ENCODE data around the gene RITA1. TPM values are rescaled to one million over a fixed set of nuclear protein-coding genes. Genes with fewer than 3 reads are reported as not detected.

RITA1 gene
- total RNA-seq, 4 donors from 2014 or later: 12.3 to 21.4 (median 16.2) TPM

DNA sequence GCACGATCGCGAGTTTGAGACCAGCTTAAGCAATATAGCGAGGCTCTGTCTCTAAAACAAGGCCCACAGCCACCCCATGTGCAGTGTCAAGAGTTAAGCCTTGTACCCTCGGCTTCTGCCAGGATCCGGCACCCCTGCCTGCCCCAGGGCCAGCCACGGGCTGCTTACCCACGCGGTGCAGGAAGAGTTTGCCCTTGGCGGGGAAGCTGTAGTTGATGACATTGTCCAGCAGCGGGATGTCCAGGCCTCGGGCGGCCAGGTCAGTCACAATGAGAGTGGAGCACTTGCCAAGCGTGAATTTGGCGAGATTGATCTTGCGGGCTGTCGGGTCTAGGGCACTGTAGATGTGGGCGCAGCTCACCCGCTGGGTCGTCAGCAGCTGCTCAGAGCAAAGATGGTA is 13.3 kb upstream of the RITA1 start:
- H3K4me3 ChIP-seq: no peak overlapping the region
- no peaks in the 10 kb centered on the region for H3K4me1 ChIP-seq
- TF ChIP-seq EP300 (IDR thresholded peaks at IDR 0.05) (no peak), POLR2AphosphoS5 (IDR thresholded peaks at IDR 0.05) (no peak), POLR2A (IDR thresholded peaks at IDR 0.05; ENCODE audit: low read depth) (no peak)
- TF ChIP-seq, protein P1, sequence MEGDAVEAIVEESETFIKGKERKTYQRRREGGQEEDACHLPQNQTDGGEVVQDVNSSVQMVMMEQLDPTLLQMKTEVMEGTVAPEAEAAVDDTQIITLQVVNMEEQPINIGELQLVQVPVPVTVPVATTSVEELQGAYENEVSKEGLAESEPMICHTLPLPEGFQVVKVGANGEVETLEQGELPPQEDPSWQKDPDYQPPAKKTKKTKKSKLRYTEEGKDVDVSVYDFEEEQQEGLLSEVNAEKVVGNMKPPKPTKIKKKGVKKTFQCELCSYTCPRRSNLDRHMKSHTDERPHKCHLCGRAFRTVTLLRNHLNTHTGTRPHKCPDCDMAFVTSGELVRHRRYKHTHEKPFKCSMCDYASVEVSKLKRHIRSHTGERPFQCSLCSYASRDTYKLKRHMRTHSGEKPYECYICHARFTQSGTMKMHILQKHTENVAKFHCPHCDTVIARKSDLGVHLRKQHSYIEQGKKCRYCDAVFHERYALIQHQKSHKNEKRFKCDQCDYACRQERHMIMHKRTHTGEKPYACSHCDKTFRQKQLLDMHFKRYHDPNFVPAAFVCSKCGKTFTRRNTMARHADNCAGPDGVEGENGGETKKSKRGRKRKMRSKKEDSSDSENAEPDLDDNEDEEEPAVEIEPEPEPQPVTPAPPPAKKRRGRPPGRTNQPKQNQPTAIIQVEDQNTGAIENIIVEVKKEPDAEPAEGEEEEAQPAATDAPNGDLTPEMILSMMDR (IDR thresholded peaks at IDR 0.05): no peak
- H3K27ac ChIP-seq (replicated peaks in 1 of 4): no peak overlapping the region
- H3K36me3 ChIP-seq: peaks cover 91 to 100% (median 99%) of the 10 kb centered on the region in 4 donors
- intact Hi-C loops (cut with DNase I): loop anchor here (5.0 kb wide), 1 partner anchor 125 kb away; no protein-coding TSS in a partner anchor
- DNase-seq (ENCODE audit: extremely low spot score): no peak
- WGBS: 94% methylated on average over 20 of the region's 20 CpGs
- H3K27me3 ChIP-seq: peaks cover 0 to 6% (median 0%) of the 10 kb centered on the region in 4 donors
- H3K9me3 ChIP-seq: peaks cover 0 to 3% (median 1%) of the 10 kb centered on the region in 4 donors

GRCh38 chr12:113173081-113173698 is 12.3 kb upstream of the RITA1 start:
- H3K36me3 ChIP-seq: peaks cover 95 to 100% (median 99%) of the 10 kb centered on the region in 4 donors
- H3K4me3 ChIP-seq: no peak overlapping the region
- DNase-seq (ENCODE audit: extremely low spot score): no peak
- H3K9me3 ChIP-seq: peaks cover 0 to 7% (median 3%) of the 10 kb centered on the region in 4 donors
- intact Hi-C loops (cut with DNase I): loop anchor here (5.0 kb wide), 1 partner anchor 126 kb away; no protein-coding TSS in a partner anchor
- WGBS: 87% methylated on average over 7 of the region's 7 CpGs
- H3K27ac ChIP-seq (replicated peaks in 1 of 4): no peak overlapping the region
- H3K27me3 ChIP-seq: peaks cover 0 to under 1% (median 0%) of the 10 kb centered on the region in 4 donors
- H3K4me1 ChIP-seq: no peaks in the 10 kb centered on the region
- no peak for TF ChIP-seq POLR2A (IDR thresholded peaks at IDR 0.05; ENCODE audit: low read depth)
- no peak for TF ChIP-seq POLR2AphosphoS5 (IDR thresholded peaks at IDR 0.05)
- TF ChIP-seq, protein P1 (IDR thresholded peaks at IDR 0.05): no peak
- no peak for TF ChIP-seq EP300 (IDR thresholded peaks at IDR 0.05)

GRCh38 chr12:113174461-113175384 is 10.8 kb upstream of the RITA1 start:
- H3K4me1 ChIP-seq: no peaks in the 10 kb centered on the region
- peaks cover 0 to 7% (median 3%) of the 10 kb centered on the region in 4 donors for H3K9me3 ChIP-seq
- no peaks in the 10 kb centered on the region for H3K27me3 ChIP-seq
- WGBS: 36% methylated on average over 21 of the region's 32 CpGs
- no peak overlapping the region for H3K4me3 ChIP-seq
- peaks cover 95 to 100% (median 99%) of the 10 kb centered on the region in 4 donors for H3K36me3 ChIP-seq
- H3K27ac ChIP-seq (replicated peaks in 1 of 4): no peak overlapping the region
- DNase-seq (ENCODE audit: extremely low spot score): no peak
- no peak for TF ChIP-seq POLR2A (IDR thresholded peaks at IDR 0.05; ENCODE audit: low read depth)
- no peak for TF ChIP-seq EP300 (IDR thresholded peaks at IDR 0.05)
- TF ChIP-seq, protein P1 (IDR thresholded peaks at IDR 0.05): peak in 2 of 3 experiments; percentile 88 to 95
- intact Hi-C loops (cut with DNase I): loop anchor here (5.0 kb wide), 1 partner anchor 127 kb away; no protein-coding TSS in a partner anchor

DNA sequence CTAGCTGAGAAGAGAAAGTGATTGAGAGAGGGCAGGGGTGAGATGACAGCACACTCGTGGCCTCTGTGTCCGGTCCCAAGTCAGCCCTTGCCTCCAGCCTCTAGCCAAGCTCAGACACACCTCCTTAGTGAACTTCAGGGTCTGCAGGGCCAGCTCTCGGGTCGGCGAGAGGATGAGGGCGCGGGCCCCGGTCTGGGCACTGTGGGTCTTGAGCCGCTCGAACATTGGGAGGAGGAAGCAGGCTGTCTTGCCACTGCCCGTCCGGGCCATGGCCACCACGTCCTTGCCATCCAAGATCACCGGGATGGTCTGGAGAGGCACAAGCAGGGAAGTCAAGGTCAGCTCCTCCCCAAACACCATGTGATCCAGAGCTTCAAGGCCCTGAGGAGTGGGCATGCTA is 6.5 kb upstream of the RITA1 start:
- intact Hi-C loops (cut with DNase I): no loop called here

More for the DNA sequence above, 6.5 kb upstream of the RITA1 start:
- 97% methylated on average over 14 of the region's 14 CpGs for WGBS
- Histone ChIP-seq H3K27ac (replicated peaks in 1 of 4) (no peak overlapping the region), H3K36me3 (peaks cover 64 to 73% (median 71%) of the 10 kb centered on the region in 4 donors), H3K4me3 (no peak overlapping the region), H3K27me3 (no peaks in the 10 kb centered on the region), H3K9me3 (peaks cover 0 to 7% (median 3%) of the 10 kb centered on the region in 4 donors), H3K4me1 (peaks cover 4 to 19% (median 15%) of the 10 kb centered on the region in 4 donors)
- DNase-seq (ENCODE audit: extremely low spot score): no peak
- no peak for TF ChIP-seq POLR2A (IDR thresholded peaks at IDR 0.05; ENCODE audit: low read depth)
- TF ChIP-seq POLR2AphosphoS5 (IDR thresholded peaks at IDR 0.05): no peak
- TF ChIP-seq EP300 (IDR thresholded peaks at IDR 0.05): no peak
- TF ChIP-seq, protein P1 (IDR thresholded peaks at IDR 0.05): no peak

Measured in esophagus muscularis mucosa (tissue), 4 donors.